ENCODE measurements around the gene SMIM35. TPM values are rescaled to one million over a fixed set of nuclear protein-coding genes. Genes with fewer than 3 reads are reported as not detected.

Gene SMIM35
- total and polyA plus RNA-seq, 2 of the 13 experiments (the other 11 are each of a cell fraction or from before 2014, with no cell fraction given), result not detected

GRCh38 chr11:118095967-118096367 is 9.2 kb upstream of the SMIM35 start (continued):
- TF ChIP-seq TCF12 (IDR thresholded peaks at IDR 0.05) (no peak), TCF12 (CRISPR knock-in tag; IDR thresholded peaks at IDR 0.05) (no peak), PRDM4 (CRISPR knock-in tag; IDR thresholded peaks at IDR 0.05; ENCODE audit: borderline replicate concordance) (no peak), LCORL (IDR thresholded peaks at IDR 0.05) (no peak), LCORL (CRISPR knock-in tag; IDR thresholded peaks at IDR 0.05) (peak; percentile 46; the same call in 1 of the 2 replicates), ISX (CRISPR knock-in tag; conservative IDR thresholded peaks at IDR 0.05) (no peak), ZSCAN9 (CRISPR knock-in tag; IDR thresholded peaks at IDR 0.05; ENCODE audit: borderline replicate concordance) (0 out of 2 replicates have a peak, but pooled peaks have one; percentile 55), SCMH1 (CRISPR knock-in tag; IDR thresholded peaks at IDR 0.05; ENCODE audit: borderline replicate concordance) (no peak), HMGA1 (CRISPR knock-in tag; conservative IDR thresholded peaks at IDR 0.05) (no peak), ZNF292 (CRISPR knock-in tag; IDR thresholded peaks at IDR 0.05; ENCODE audit: borderline replicate concordance, low read depth) (peak; percentile 81), CBX2 (IDR thresholded peaks at IDR 0.05; ENCODE audit: low read depth, low read length) (no peak), CBX2 (CRISPR knock-in tag; IDR thresholded peaks at IDR 0.05; ENCODE audit: low read depth) (no peak), ARID5B (CRISPR knock-in tag; IDR thresholded peaks at IDR 0.05) (peak; percentile 95), CEBPB (IDR thresholded peaks at IDR 0.05; ENCODE audit: borderline replicate concordance, low read depth, low read length) (peak; percentile 11; the same call in 1 of the 2 replicates), GPBP1L1 (CRISPR knock-in tag; IDR thresholded peaks at IDR 0.05) (no peak), JARID2 (CRISPR knock-in tag; IDR thresholded peaks at IDR 0.05; ENCODE audit: insufficient replicate concordance) (no peak), ZSCAN22 (CRISPR knock-in tag; IDR thresholded peaks at IDR 0.05) (no peak), SALL2 (CRISPR knock-in tag; IDR thresholded peaks at IDR 0.05) (no peak), ZNF878 (CRISPR knock-in tag; IDR thresholded peaks at IDR 0.05) (peak; percentile 57; the same call in 1 of the 2 replicates), NR2C2 (CRISPR knock-in tag; IDR thresholded peaks at IDR 0.05; ENCODE audit: borderline replicate concordance) (peak; percentile 85), BRD4 (CRISPR knock-in tag; IDR thresholded peaks at IDR 0.05) (no peak), ZNF792 (CRISPR knock-in tag; IDR thresholded peaks at IDR 0.05) (peak; percentile 44; the same call in 1 of the 2 replicates), HES4 (CRISPR knock-in tag; IDR thresholded peaks at IDR 0.05; ENCODE audit: borderline replicate concordance) (no peak), CREM (IDR thresholded peaks at IDR 0.05) (peak; percentile 56; the same call in 1 of the 2 replicates), CREM (CRISPR knock-in tag; IDR thresholded peaks at IDR 0.05) (no peak)
